ENCODE results near the gene VSNL1.

DNA sequence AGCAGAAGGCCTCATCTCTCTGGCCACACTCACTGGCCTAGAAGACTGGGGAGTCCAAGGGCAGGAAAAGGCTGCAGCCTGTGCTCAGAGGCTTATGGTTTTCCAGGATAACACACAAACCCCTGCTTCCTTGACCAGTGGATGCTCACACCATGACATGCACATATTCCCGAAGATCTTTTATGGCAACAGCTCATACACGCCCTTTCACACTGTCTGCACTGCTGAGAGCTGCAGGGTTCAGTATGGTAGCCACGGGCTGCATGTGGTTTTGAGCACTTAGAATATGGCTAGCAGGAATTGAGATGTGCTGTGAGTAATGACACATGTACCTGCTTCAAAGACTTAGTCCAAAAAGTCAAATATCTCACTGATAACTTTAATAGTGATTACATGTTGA is 95.8 kb downstream of the VSNL1 start:
- TF ChIP-seq, protein P1, sequence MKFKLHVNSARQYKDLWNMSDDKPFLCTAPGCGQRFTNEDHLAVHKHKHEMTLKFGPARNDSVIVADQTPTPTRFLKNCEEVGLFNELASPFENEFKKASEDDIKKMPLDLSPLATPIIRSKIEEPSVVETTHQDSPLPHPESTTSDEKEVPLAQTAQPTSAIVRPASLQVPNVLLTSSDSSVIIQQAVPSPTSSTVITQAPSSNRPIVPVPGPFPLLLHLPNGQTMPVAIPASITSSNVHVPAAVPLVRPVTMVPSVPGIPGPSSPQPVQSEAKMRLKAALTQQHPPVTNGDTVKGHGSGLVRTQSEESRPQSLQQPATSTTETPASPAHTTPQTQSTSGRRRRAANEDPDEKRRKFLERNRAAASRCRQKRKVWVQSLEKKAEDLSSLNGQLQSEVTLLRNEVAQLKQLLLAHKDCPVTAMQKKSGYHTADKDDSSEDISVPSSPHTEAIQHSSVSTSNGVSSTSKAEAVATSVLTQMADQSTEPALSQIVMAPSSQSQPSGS (tag by site-specific recombination; IDR thresholded peaks at IDR 0.05; ENCODE audit: low read depth): no peak
- TF ChIP-seq, protein P2, sequence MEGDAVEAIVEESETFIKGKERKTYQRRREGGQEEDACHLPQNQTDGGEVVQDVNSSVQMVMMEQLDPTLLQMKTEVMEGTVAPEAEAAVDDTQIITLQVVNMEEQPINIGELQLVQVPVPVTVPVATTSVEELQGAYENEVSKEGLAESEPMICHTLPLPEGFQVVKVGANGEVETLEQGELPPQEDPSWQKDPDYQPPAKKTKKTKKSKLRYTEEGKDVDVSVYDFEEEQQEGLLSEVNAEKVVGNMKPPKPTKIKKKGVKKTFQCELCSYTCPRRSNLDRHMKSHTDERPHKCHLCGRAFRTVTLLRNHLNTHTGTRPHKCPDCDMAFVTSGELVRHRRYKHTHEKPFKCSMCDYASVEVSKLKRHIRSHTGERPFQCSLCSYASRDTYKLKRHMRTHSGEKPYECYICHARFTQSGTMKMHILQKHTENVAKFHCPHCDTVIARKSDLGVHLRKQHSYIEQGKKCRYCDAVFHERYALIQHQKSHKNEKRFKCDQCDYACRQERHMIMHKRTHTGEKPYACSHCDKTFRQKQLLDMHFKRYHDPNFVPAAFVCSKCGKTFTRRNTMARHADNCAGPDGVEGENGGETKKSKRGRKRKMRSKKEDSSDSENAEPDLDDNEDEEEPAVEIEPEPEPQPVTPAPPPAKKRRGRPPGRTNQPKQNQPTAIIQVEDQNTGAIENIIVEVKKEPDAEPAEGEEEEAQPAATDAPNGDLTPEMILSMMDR (tag by site-specific recombination; IDR thresholded peaks at IDR 0.05): no peak
- TF ChIP-seq ZFP37 (tag by site-specific recombination; IDR thresholded peaks at IDR 0.05) (no peak), PBX3 (CRISPR knock-in tag; IDR thresholded peaks at IDR 0.05) (no peak), TCF7L2 (IDR thresholded peaks at IDR 0.05; ENCODE audit: borderline replicate concordance, low read depth, low read length) (no peak), ZNF274 (IDR thresholded peaks at IDR 0.05; ENCODE audit: low read length) (no peak), ZNF274 (tag by site-specific recombination; IDR thresholded peaks at IDR 0.05; ENCODE audit: borderline replicate concordance) (no peak), ZNF776 (tag by site-specific recombination; IDR thresholded peaks at IDR 0.05; ENCODE audit: borderline replicate concordance) (no peak), ZNF148 (tag by site-specific recombination; IDR thresholded peaks at IDR 0.05; ENCODE audit: borderline replicate concordance) (no peak), ZXDB (tag by site-specific recombination; IDR thresholded peaks at IDR 0.05) (no peak), ZNF571 (tag by site-specific recombination; IDR thresholded peaks at IDR 0.05) (no peak), ZBTB48 (tag by site-specific recombination; IDR thresholded peaks at IDR 0.05) (no peak), MYNN (tag by site-specific recombination; IDR thresholded peaks at IDR 0.05; ENCODE audit: borderline replicate concordance) (no peak), ZNF239 (tag by site-specific recombination; IDR thresholded peaks at IDR 0.05) (no peak)

All from HEK293 (cell line).